Endothelial cell of umbilical vein (primary cell): ENCODE data around the gene SYT2. TPM values are rescaled to one million over a fixed set of nuclear protein-coding genes. Genes with fewer than 3 reads are reported as not detected.
"Not testable (repeated sequence)": the region's sequence is repeated elsewhere in the genome, so short reads cannot be mapped to it uniquely, and the experiment has no call there.

Source experiments
- BruUV-seq: library from RNA; stranded (reverse); fragments of 400-500 nt; replicated peaks from 2 replicates; lab custom pipeline; 2021; lab: Mats Ljungman, UMichigan
- CTCF ChIA-PET: fragments of 300-600, 350-600 bp; sonication (Branson Sonifier 250); formaldehyde crosslinking; loops from one replicate; lab custom pipeline; 2021; ENCODE audit warnings: antibody characterized with exemption, inconsistent platforms; lab: Charles Lee
- POLR2A ChIA-PET: fragments of 300-600, 350-600 bp; sonication (Branson Sonifier 250); formaldehyde crosslinking; loops from one replicate; lab custom pipeline; 2021; ENCODE audit warnings: antibody characterized with exemption, inconsistent platforms; lab: Charles Lee
- DNase-seq: peaks from one replicate; pipeline ENCODE4 v3.0.0-alpha.2; 2011; ENCODE audit warnings: low read depth, low spot score
- FAIRE-seq: peaks from 2 replicates; lab custom pipeline; 2011; peaks lifted over from hg19 to GRCh38; lab: Jason Lieb, UNC
- H2AFZ ChIP-seq: 2 replicates; pipeline ENCODE4 v1.6.0; 2012; ENCODE audit warnings: low read depth, low read length, control low read depth, inconsistent platforms
- H3K27ac ChIP-seq: 2 replicates; pipeline ENCODE4 v1.5.1; 2011; ENCODE audit warnings: low read depth, mild to moderate bottlenecking, control low read depth, low read length, moderate library complexity; ENCODE audit not compliant: insufficient read depth
- H3K27me3 ChIP-seq, 2 experiments: 2 replicates each; pipeline versions ENCODE4 v1.6.0 to v1.6.1; 2011; ENCODE audit warnings: low read length in 2 of 2, mixed read lengths in 1 of 2; ENCODE audit not compliant: control insufficient read depth in 2 of 2, insufficient read depth in 2 of 2
- H3K36me3 ChIP-seq, 2 experiments: 2 replicates in 1 of 2; 3 replicates in 1 of 2; pipeline ENCODE4 v1.5.1; 2011; ENCODE audit warnings: low read length in 2 of 2, mild to moderate bottlenecking in 1 of 2, moderate library complexity in 1 of 2; ENCODE audit not compliant: control insufficient read depth in 2 of 2, insufficient read depth in 2 of 2; ENCODE audit errors: extremely low read depth in 1 of 2
- H3K4me1 ChIP-seq: 3 replicates; pipeline ENCODE4 v1.5.1; 2011; ENCODE audit warnings: mild to moderate bottlenecking, low read length; ENCODE audit not compliant: control insufficient read depth, insufficient read depth; ENCODE audit errors: extremely low read depth
- H3K4me2 ChIP-seq: 2 replicates; pipeline ENCODE4 v1.6.1; 2011; ENCODE audit warnings: low read length, control low read depth, mixed read lengths; ENCODE audit not compliant: insufficient read depth
- H3K4me3 ChIP-seq, 3 experiments: fragments of 200-600 bp in 1 of 3; sonication (generic), shearing (Covaris generic) in 1 of 3; replicated peaks in 1 of 3; 2 replicates each; pipeline ENCODE4 v1.5.1; 2011 to 2016; ENCODE audit warnings: control low read depth in 3 of 3, low read length in 3 of 3, mild to moderate bottlenecking in 2 of 3, inconsistent platforms in 1 of 3, low read depth in 1 of 3, moderate library complexity in 1 of 3; ENCODE audit not compliant: insufficient read depth in 1 of 3
- H3K79me2 ChIP-seq: 2 replicates; pipeline ENCODE4 v1.6.0; 2012; ENCODE audit warnings: low read length, inconsistent platforms; ENCODE audit not compliant: control insufficient read depth, insufficient read depth
- H3K9ac ChIP-seq: replicated peaks from 2 replicates; pipeline ENCODE3; 2011; ENCODE audit warnings: low read length, control low read depth; ENCODE audit not compliant: insufficient read depth; ENCODE audit errors: extremely low read depth
- H3K9me1 ChIP-seq: replicated peaks from 3 replicates; pipeline ENCODE4 v1.6.0; 2011; ENCODE audit warnings: mild to moderate bottlenecking, low read length; ENCODE audit not compliant: control insufficient read depth, insufficient read depth; ENCODE audit errors: extremely low read depth
- H3K9me3 ChIP-seq: replicated peaks from 2 replicates; pipeline ENCODE4 v1.5.1; 2012; ENCODE audit warnings: low read length, inconsistent platforms; ENCODE audit not compliant: control insufficient read depth, insufficient read depth
- H4K20me1 ChIP-seq: replicated peaks from 2 replicates; pipeline ENCODE3; 2011; ENCODE audit warnings: mild to moderate bottlenecking, low read length; ENCODE audit not compliant: control insufficient read depth, insufficient read depth; ENCODE audit errors: extremely low read depth
- CTCF ChIP-seq, 2 donors: IDR thresholded peaks; 1 replicate in 1 of 2; 2 replicates in 1 of 2; pipeline ENCODE4 v1.5.1; 2011; ENCODE audit warnings: low read length in 2 of 2, mild to moderate bottlenecking in 2 of 2, moderate library complexity in 2 of 2, control low read depth in 1 of 2, inconsistent platforms in 1 of 2, low read depth in 1 of 2; ENCODE audit not compliant: insufficient read depth in 1 of 2; ENCODE audit errors: extremely low read depth in 1 of 2
- EZH2 ChIP-seq: IDR thresholded peaks from 2 replicates; pipeline ENCODE4 v1.6.1; 2012; ENCODE audit warnings: borderline replicate concordance, low read depth, mild to moderate bottlenecking, moderate library complexity, low read length, inconsistent platforms; ENCODE audit not compliant: severe bottlenecking
- FOS ChIP-seq: IDR thresholded peaks from 2 replicates; pipeline ENCODE4 v1.6.1; 2011; ENCODE audit warnings: mild to moderate bottlenecking, low read length, moderate library complexity, borderline replicate concordance; ENCODE audit not compliant: insufficient read depth
- GATA2 ChIP-seq: IDR thresholded peaks from 2 replicates; pipeline ENCODE4 v1.7.0; 2011; ENCODE audit warnings: low read depth, mild to moderate bottlenecking, moderate library complexity, mixed read lengths, low read length; ENCODE audit not compliant: insufficient read length, insufficient read depth
- JUN ChIP-seq: IDR thresholded peaks from 2 replicates; pipeline ENCODE4 v1.6.1; 2011; ENCODE audit warnings: borderline replicate concordance, low read depth; ENCODE audit not compliant: insufficient read length, insufficient read depth
- MAX ChIP-seq: IDR thresholded peaks from 2 replicates; pipeline ENCODE4 v1.6.1; 2011; ENCODE audit not compliant: insufficient read depth, insufficient read length
- MYC ChIP-seq: IDR thresholded peaks from one replicate; pipeline ENCODE4 v1.6.1; 2011; ENCODE audit warnings: mild to moderate bottlenecking, low read depth, low read length
- POLR2A ChIP-seq: IDR thresholded peaks from 2 replicates; pipeline ENCODE4 v1.6.1; 2012; ENCODE audit warnings: low read depth, mild to moderate bottlenecking, control low read depth, low read length
- POLR2AphosphoS5 ChIP-seq: IDR thresholded peaks from 2 replicates; pipeline ENCODE4 v1.6.1; 2012; ENCODE audit warnings: low read depth, mild to moderate bottlenecking, control low read depth, low read length, moderate library complexity; ENCODE audit not compliant: insufficient read depth
- dilution Hi-C: fragments of 300-500 bp; cut with MboI; formaldehyde crosslinking; loops from one replicate; pipeline ENCODE4 v1.15.0; 2019; ENCODE audit warnings: low sequenced_read_pairs; ENCODE audit not compliant: extremely low pct_ligation_motif_present
- intact Hi-C: fragments of 100-400 bp; cut with micrococcal nuclease; formaldehyde crosslinking; loops from one replicate; pipeline ENCODE4 v1.10.0; 2022
- polyA plus RNA-seq, 4 experiments: library from polyadenylated mRNA; depleted of rRNA in 3 of 4; stranded (reverse) in 3 of 4; unstranded in 1 of 4; fragments of >200 nt; gene quantifications; 2 replicates each; pipeline versions ENCODE4 v1.2.1 to v1.2.3, GENCODE V29; 2011 to 2012; ENCODE audit warnings: missing spikeins in 1 of 4
- total RNA-seq: library from RNA; stranded (reverse); gene quantifications from 2 replicates; pipeline ENCODE4 v1.2.3, GENCODE V29; 2021

The SYT2 gene
- total and polyA plus RNA-seq, 2 donors (not counting 3 experiments of a cell fraction or from before 2014, with no cell fraction given), result not detected

GRCh38 chr1:202582350-202582749 lies 127.9 kb downstream of the SYT2 start:
- H3K79me2 ChIP-seq, DNase-seq, H4K20me1 ChIP-seq, H3K36me3 ChIP-seq, BruUV-seq, H3K4me2 ChIP-seq, H3K9me3 ChIP-seq, H3K4me3 ChIP-seq, POLR2A ChIA-PET, H3K27ac ChIP-seq, H2AFZ ChIP-seq, H3K9ac ChIP-seq, H3K27me3 ChIP-seq, FAIRE-seq, H3K9me1 ChIP-seq, intact Hi-C loops, dilution Hi-C loops: not testable (repeated sequence)
- peaks cover 16% of the 10 kb centered on the region for H3K4me1 ChIP-seq
- CTCF ChIA-PET, result interaction anchor here (0.5 to 1.1 kb wide), 4 partner anchors 10 to 18 kb away, joined by 3 to 4 read pairs (median 3); no protein-coding TSS in a partner anchor

- Histone ChIP-seq H3K27ac (no peak overlapping the region), H3K9ac (no peak overlapping the region), H2AFZ (no peak overlapping the region), H4K20me1 (no peaks in the 10 kb centered on the region), H3K4me2 (no peak overlapping the region), H3K79me2 (no peaks in the 10 kb centered on the region), H3K4me1 (no peaks in the 10 kb centered on the region), H3K27me3 (no peaks in the 10 kb centered on the region), H3K9me1 (no peaks in the 10 kb centered on the region), H3K4me3 (no peak overlapping the region), H3K36me3 (no peaks in the 10 kb centered on the region), H3K9me3 (no peaks in the 10 kb centered on the region)
- intact Hi-C loops (no loop called here), dilution Hi-C loops (no loop called here)
- ChIA-PET CTCF (no interaction called here), POLR2A (no interaction called here)
- FAIRE-seq (no peak), DNase-seq (no peak)
- BruUV-seq, result no TSS peak
- TF ChIP-seq EZH2 (no peak), FOS (no peak), CTCF (IDR thresholded peaks at IDR 0.05; ENCODE audit: extremely low read depth in 1 of 2, insufficient read depth in 1 of 2, low read depth in 1 of 2, low read length in 2 of 2) (no peak), POLR2A (no peak), POLR2AphosphoS5 (no peak), MYC (no peak), JUN (no peak), GATA2 (no peak), MAX (no peak)
Measured at GRCh38 chr1:202580619-202581018, 129.6 kb downstream of the SYT2 start.
